Measurements from ENCODE around the gene SFRP5. TPM values are rescaled to one million over a fixed set of nuclear protein-coding genes. Genes with fewer than 3 reads are reported as not detected.

SFRP5 gene
- total and polyA plus RNA-seq, 2 of the 13 experiments (the other 11 are each of a cell fraction or from before 2014, with no cell fraction given): 0.32 to 1.7 TPM

DNA sequence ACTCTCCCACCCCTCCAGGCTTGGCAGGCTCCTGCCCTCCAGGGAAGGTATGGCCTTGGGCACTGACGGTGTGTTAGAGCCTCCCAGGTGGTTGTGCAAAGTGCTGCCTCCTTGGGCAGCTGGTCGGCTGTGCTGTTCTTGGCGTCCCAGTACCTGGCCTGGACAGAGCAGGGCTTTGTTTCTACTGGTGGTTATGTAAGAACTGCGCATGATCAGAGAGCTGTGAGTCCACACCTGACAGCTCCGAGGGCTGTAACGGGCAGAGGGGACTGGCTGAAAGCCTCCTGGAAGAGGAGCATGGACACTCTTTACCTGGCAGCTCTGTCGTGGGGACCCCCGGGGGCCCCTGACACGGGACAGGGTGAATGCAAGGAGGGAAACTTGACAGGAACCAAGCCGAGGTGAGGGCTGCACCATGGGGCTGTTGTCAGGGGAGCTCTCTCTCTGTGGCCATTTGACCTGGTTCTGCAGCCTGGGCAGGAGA lies 3.1 kb upstream of the SFRP5 start:
- peak; percentile 90 for FAIRE-seq
- peak; percentile 84 for DNase-seq (ENCODE audit: low spot score)
- CTCF ChIA-PET (ENCODE audit: low intra/inter-chr PET ratio, low total read pairs): interaction anchor here (0.7 kb wide), 1 partner anchor 15 kb away, joined by 3 read pairs; no protein-coding TSS in a partner anchor
- WGBS (ENCODE audit: low lambda C conversion rate): 0% methylated on average over 5 of the region's 10 CpGs
- BruUV-seq (replicated peaks): no TSS peak
- Histone ChIP-seq H3K27me3 (ENCODE audit: control insufficient read depth in 1 of 2, insufficient read depth in 2 of 2, low read length in 2 of 2) (peaks cover 6 to 28% of the 10 kb centered on the region in 2 experiments), H4K20me1 (ENCODE audit: insufficient read depth, low read length) (no peaks in the 10 kb centered on the region), H3K79me2 (ENCODE audit: insufficient read depth, low read length) (no peaks in the 10 kb centered on the region), H2AFZ (ENCODE audit: low read length) (no peak overlapping the region), H3K4me1 (ENCODE audit: insufficient read depth, low read length) (peaks cover 59% of the 10 kb centered on the region), H3K4me3 (replicated peaks in 1 of 3; ENCODE audit: insufficient read depth in 1 of 3, low read depth in 2 of 3, low read length in 3 of 3) (peak overlapping the region in 2 of 3 experiments; percentile 39 to 66; a peak in 4 of 6 replicates), H3K9me3 (ENCODE audit: low read length) (no peaks in the 10 kb centered on the region), H3K9ac (ENCODE audit: insufficient read depth, low read depth, low read length) (no peak overlapping the region), H3K4me2 (ENCODE audit: low read depth, low read length) (peak overlapping the region; percentile 88), H3K27ac (ENCODE audit: extremely low read length, insufficient read depth, low read length) (no peak overlapping the region), H3K36me3 (replicated peaks in 1 of 2; ENCODE audit: control insufficient read depth in 1 of 2, insufficient read depth in 2 of 2, low read length in 2 of 2) (no peaks in the 10 kb centered on the region)
- intact Hi-C loops (cut with micrococcal nuclease; ENCODE audit: unreplicated experiment): loop anchor here (1.0 kb wide), 1 partner anchor 16 kb away; no protein-coding TSS in a partner anchor
- peak; percentile 89 for ATAC-seq
- POLR2A ChIA-PET: interaction anchor here (0.8 to 1.3 kb wide), 3 partner anchors 12 to 87 kb away, joined by 3 to 6 read pairs (median 5); partner anchors contain the start of genes AVPI1 and ZFYVE27
- in situ Hi-C loops (cut with HindIII; ENCODE audit: extremely low pct_ligation_motif_present, low pct_unique_long_range_greater_than_20kb): no loop called here
- TF ChIP-seq YEATS2 (CRISPR knock-in tag; IDR thresholded peaks at IDR 0.05; ENCODE audit: borderline replicate concordance) (no peak), ZNF768 (CRISPR knock-in tag; IDR thresholded peaks at IDR 0.05) (peak; percentile 91), ZMYM4 (CRISPR knock-in tag; IDR thresholded peaks at IDR 0.05) (peak; percentile 15; the same call in 1 of the 2 replicates), FOXA3 (CRISPR knock-in tag; IDR thresholded peaks at IDR 0.05) (0 out of 2 replicates have a peak, but pooled peaks have one; percentile 11)
- TF ChIP-seq, protein P1, sequence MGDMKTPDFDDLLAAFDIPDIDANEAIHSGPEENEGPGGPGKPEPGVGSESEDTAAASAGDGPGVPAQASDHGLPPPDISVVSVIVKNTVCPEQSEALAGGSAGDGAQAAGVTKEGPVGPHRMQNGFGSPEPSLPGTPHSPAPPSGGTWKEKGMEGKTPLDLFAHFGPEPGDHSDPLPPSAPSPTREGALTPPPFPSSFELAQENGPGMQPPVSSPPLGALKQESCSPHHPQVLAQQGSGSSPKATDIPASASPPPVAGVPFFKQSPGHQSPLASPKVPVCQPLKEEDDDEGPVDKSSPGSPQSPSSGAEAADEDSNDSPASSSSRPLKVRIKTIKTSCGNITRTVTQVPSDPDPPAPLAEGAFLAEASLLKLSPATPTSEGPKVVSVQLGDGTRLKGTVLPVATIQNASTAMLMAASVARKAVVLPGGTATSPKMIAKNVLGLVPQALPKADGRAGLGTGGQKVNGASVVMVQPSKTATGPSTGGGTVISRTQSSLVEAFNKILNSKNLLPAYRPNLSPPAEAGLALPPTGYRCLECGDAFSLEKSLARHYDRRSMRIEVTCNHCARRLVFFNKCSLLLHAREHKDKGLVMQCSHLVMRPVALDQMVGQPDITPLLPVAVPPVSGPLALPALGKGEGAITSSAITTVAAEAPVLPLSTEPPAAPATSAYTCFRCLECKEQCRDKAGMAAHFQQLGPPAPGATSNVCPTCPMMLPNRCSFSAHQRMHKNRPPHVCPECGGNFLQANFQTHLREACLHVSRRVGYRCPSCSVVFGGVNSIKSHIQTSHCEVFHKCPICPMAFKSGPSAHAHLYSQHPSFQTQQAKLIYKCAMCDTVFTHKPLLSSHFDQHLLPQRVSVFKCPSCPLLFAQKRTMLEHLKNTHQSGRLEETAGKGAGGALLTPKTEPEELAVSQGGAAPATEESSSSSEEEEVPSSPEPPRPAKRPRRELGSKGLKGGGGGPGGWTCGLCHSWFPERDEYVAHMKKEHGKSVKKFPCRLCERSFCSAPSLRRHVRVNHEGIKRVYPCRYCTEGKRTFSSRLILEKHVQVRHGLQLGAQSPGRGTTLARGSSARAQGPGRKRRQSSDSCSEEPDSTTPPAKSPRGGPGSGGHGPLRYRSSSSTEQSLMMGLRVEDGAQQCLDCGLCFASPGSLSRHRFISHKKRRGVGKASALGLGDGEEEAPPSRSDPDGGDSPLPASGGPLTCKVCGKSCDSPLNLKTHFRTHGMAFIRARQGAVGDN (CRISPR knock-in tag; IDR thresholded peaks at IDR 0.05): peak; percentile 65
- TF ChIP-seq, protein P2, sequence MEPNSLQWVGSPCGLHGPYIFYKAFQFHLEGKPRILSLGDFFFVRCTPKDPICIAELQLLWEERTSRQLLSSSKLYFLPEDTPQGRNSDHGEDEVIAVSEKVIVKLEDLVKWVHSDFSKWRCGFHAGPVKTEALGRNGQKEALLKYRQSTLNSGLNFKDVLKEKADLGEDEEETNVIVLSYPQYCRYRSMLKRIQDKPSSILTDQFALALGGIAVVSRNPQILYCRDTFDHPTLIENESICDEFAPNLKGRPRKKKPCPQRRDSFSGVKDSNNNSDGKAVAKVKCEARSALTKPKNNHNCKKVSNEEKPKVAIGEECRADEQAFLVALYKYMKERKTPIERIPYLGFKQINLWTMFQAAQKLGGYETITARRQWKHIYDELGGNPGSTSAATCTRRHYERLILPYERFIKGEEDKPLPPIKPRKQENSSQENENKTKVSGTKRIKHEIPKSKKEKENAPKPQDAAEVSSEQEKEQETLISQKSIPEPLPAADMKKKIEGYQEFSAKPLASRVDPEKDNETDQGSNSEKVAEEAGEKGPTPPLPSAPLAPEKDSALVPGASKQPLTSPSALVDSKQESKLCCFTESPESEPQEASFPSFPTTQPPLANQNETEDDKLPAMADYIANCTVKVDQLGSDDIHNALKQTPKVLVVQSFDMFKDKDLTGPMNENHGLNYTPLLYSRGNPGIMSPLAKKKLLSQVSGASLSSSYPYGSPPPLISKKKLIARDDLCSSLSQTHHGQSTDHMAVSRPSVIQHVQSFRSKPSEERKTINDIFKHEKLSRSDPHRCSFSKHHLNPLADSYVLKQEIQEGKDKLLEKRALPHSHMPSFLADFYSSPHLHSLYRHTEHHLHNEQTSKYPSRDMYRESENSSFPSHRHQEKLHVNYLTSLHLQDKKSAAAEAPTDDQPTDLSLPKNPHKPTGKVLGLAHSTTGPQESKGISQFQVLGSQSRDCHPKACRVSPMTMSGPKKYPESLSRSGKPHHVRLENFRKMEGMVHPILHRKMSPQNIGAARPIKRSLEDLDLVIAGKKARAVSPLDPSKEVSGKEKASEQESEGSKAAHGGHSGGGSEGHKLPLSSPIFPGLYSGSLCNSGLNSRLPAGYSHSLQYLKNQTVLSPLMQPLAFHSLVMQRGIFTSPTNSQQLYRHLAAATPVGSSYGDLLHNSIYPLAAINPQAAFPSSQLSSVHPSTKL (CRISPR knock-in tag; IDR thresholded peaks at IDR 0.05): peak; percentile 19; the same call in 1 of the 2 replicates
- TF ChIP-seq, protein P3, sequence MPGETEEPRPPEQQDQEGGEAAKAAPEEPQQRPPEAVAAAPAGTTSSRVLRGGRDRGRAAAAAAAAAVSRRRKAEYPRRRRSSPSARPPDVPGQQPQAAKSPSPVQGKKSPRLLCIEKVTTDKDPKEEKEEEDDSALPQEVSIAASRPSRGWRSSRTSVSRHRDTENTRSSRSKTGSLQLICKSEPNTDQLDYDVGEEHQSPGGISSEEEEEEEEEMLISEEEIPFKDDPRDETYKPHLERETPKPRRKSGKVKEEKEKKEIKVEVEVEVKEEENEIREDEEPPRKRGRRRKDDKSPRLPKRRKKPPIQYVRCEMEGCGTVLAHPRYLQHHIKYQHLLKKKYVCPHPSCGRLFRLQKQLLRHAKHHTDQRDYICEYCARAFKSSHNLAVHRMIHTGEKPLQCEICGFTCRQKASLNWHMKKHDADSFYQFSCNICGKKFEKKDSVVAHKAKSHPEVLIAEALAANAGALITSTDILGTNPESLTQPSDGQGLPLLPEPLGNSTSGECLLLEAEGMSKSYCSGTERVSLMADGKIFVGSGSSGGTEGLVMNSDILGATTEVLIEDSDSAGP (CRISPR knock-in tag; IDR thresholded peaks at IDR 0.05; ENCODE audit: borderline replicate concordance): 0 out of 2 replicates have a peak, but pooled peaks have one; percentile 20
- TF ChIP-seq, protein P4, sequence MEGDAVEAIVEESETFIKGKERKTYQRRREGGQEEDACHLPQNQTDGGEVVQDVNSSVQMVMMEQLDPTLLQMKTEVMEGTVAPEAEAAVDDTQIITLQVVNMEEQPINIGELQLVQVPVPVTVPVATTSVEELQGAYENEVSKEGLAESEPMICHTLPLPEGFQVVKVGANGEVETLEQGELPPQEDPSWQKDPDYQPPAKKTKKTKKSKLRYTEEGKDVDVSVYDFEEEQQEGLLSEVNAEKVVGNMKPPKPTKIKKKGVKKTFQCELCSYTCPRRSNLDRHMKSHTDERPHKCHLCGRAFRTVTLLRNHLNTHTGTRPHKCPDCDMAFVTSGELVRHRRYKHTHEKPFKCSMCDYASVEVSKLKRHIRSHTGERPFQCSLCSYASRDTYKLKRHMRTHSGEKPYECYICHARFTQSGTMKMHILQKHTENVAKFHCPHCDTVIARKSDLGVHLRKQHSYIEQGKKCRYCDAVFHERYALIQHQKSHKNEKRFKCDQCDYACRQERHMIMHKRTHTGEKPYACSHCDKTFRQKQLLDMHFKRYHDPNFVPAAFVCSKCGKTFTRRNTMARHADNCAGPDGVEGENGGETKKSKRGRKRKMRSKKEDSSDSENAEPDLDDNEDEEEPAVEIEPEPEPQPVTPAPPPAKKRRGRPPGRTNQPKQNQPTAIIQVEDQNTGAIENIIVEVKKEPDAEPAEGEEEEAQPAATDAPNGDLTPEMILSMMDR (CRISPR knock-in tag; IDR thresholded peaks at IDR 0.05): peak; percentile 29; the same call in 1 of the 2 replicates
